Measurements from ENCODE around the gene DMRTA1. TPM values are rescaled to one million over a fixed set of nuclear protein-coding genes. Genes with fewer than 3 reads are reported as not detected.

The DMRTA1 gene
- 1 to 10 TPM in 2 of 4 donors, under 1 TPM in 2; 0.78 to 2.1 (median 1.1) TPM for total RNA-seq

GRCh38 chr9:22446589-22446949 lies at the start of gene DMRTA1:
DMRTA1 (plus strand) TSS chr9:22446824; CDS start chr9:22447066, 242 bp downstream.
- H3K36me3 ChIP-seq = no peaks in the 10 kb centered on the region
- no peaks in the 10 kb centered on the region for H3K9me3 ChIP-seq
- peaks cover 0 to 22% (median 2%) of the 10 kb centered on the region in 4 donors for H3K4me1 ChIP-seq
- peak in 1 of 2 donors; percentile 40 for TF ChIP-seq POLR2A (IDR thresholded peaks at IDR 0.05)
- no peak for TF ChIP-seq CTCF (IDR thresholded peaks at IDR 0.05)
- TF ChIP-seq EP300 (IDR thresholded peaks at IDR 0.05) = peak in 1 of 2 donors; percentile 58
- DNase-seq (ENCODE audit: low spot score in 2 of 2) = peak; percentile 40 to 59
- 0% methylated on average over 15 to 22 of the region's 24 CpGs for WGBS, 2 donors
- peak within 1 kb of the TSS; percentile 51 to 82 (median 58) for H3K4me3 ChIP-seq
- no peaks in the 10 kb centered on the region for H3K27me3 ChIP-seq
- H3K27ac ChIP-seq = peak within 1 kb of the TSS; percentile 49 to 85 (median 72)

DNA sequence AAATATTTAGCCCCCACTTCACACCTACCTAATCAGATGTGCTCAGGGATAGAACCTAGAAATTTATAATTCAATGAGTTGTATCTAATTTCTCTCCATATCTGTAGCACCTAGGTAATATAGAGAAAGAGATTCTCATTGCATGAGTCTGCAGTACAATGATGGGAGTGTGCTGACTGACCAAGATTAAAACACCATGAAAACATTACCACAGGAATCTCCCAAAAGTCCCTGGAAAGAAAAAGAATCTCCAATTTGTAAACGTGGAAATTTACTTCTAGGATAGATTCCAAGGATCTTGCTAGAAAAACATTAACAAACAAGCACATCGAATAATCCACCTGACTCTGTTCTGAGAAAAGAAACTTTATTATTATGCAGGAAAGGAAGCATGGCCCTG lies 45.0 kb upstream of the DMRTA1 start:
- H3K27ac ChIP-seq = no peak overlapping the region
- DNase-seq (ENCODE audit: low spot score in 2 of 2) = no peak
- WGBS, 2 donors = 39 to 41% methylated on average over 2 of the region's 2 CpGs
- no peaks in the 10 kb centered on the region for H3K27me3 ChIP-seq
- no peak overlapping the region for H3K4me3 ChIP-seq
- no peaks in the 10 kb centered on the region for H3K9me3 ChIP-seq
- no peak for TF ChIP-seq POLR2A (IDR thresholded peaks at IDR 0.05)
- no peak for TF ChIP-seq CTCF (IDR thresholded peaks at IDR 0.05)
- TF ChIP-seq EP300 (IDR thresholded peaks at IDR 0.05) = no peak
- H3K36me3 ChIP-seq = no peaks in the 10 kb centered on the region
- no peaks in the 10 kb centered on the region for H3K4me1 ChIP-seq

DNA sequence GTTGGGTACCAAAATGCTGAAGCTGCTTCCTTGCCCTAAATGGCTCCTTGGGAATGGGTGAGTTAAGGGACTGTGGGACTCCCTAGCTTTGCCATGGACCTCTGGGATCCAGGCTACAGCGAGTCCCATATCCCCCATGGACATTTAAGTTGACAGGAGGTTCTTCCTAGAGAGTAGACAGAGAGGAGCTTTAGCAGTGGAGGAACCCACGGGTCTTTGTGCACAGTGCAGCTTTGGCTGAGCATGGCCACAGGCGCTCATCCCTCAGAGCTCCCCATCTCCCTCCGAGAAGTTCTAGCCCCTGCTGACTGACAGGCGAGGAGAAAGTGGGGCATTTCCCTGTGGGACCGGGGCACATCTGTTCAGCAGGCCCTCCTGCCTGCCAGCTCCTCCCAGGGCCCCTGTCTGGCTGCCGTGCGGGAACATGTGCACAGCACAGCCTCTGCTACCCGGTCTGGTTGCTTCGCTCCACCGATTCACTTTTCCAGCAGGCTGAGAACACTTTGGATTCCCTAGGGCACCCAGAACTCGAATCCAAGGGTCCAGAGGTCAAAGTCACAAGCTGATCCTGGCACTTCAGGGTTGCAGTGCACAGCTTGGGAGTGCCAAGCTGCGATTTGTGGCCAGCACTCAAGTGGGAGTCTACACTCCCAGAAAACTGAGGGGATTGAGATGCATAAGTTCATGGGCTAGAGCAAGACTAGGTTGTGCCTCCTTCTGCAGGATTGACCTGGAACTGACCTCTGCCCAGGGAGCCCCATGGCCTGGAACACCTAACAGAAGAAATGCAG lies 40.6 kb upstream of the DMRTA1 start:
- no peak for DNase-seq (ENCODE audit: low spot score in 2 of 2)
- no peaks in the 10 kb centered on the region for H3K36me3 ChIP-seq
- no peak overlapping the region for H3K27ac ChIP-seq
- H3K9me3 ChIP-seq = peaks cover 0 to 3% (median 0%) of the 10 kb centered on the region in 4 donors
- no peaks in the 10 kb centered on the region for H3K27me3 ChIP-seq
- TF ChIP-seq EP300 (IDR thresholded peaks at IDR 0.05) (no peak), POLR2A (IDR thresholded peaks at IDR 0.05) (no peak), CTCF (IDR thresholded peaks at IDR 0.05) (no peak)
- 83 to 89% methylated on average over 13 of the region's 13 CpGs for WGBS, 2 donors
- no peak overlapping the region for H3K4me3 ChIP-seq
- no peaks in the 10 kb centered on the region for H3K4me1 ChIP-seq

GRCh38 chr9:22413884-22414283 lies 32.7 kb upstream of the DMRTA1 start:
- TF ChIP-seq POLR2A (IDR thresholded peaks at IDR 0.05) (no peak), EP300 (IDR thresholded peaks at IDR 0.05) (no peak)
- Histone ChIP-seq H3K27ac (no peak overlapping the region), H3K27me3 (no peaks in the 10 kb centered on the region), H3K9me3 (no peaks in the 10 kb centered on the region), H3K4me1 (no peaks in the 10 kb centered on the region), H3K36me3 (no peaks in the 10 kb centered on the region), H3K4me3 (no peak overlapping the region)
- 70 to 79% methylated on average over 1 of the region's 1 CpG for WGBS, 2 donors
- no peak for DNase-seq (ENCODE audit: low spot score in 2 of 2)

GRCh38 chr9:22415941-22416691 lies 30.5 kb upstream of the DMRTA1 start:
- no peak for DNase-seq (ENCODE audit: low spot score in 2 of 2)
- Histone ChIP-seq H3K9me3 (no peaks in the 10 kb centered on the region), H3K4me3 (no peak overlapping the region), H3K27ac (no peak overlapping the region), H3K27me3 (no peaks in the 10 kb centered on the region), H3K36me3 (no peaks in the 10 kb centered on the region), H3K4me1 (no peaks in the 10 kb centered on the region)
- 66 to 69% methylated on average over 5 of the region's 5 CpGs for WGBS, 2 donors
- no peak for TF ChIP-seq CTCF (IDR thresholded peaks at IDR 0.05)
- no peak for TF ChIP-seq POLR2A (IDR thresholded peaks at IDR 0.05)
- TF ChIP-seq EP300 (IDR thresholded peaks at IDR 0.05) = no peak
